K562 (cell line): Measurements from ENCODE around the gene RGS5. TPM values are rescaled to one million over a fixed set of nuclear protein-coding genes. Genes with fewer than 3 reads are reported as not detected.

Experiments
- ATAC-seq: fragments of 200-7000 bp; cut with Tn5 transposase; 3 replicates; pipeline ENCODE4 v1.9.1; 2020; ENCODE audit warnings: moderate library complexity
- BruUV-seq: library from RNA; stranded (reverse); fragments of 400-500 nt; replicated peaks from 2 replicates; lab custom pipeline; 2021; lab: Mats Ljungman, UMichigan
- CTCF ChIA-PET: fragments of 300-600 bp; formaldehyde crosslinking; extraction: SDS; loops from one replicate; lab custom pipeline; 2021; ENCODE audit warnings: low intra/inter-chr PET ratio; lab: Yijun Ruan, JAX
- POLR2A ChIA-PET: fragments of 300-600, 350-650 bp; sonication (Branson Sonifier 250); formaldehyde crosslinking; extraction: SDS; loops from one replicate; lab custom pipeline; 2021; ENCODE audit warnings: antibody characterized with exemption, inconsistent platforms; lab: Yijun Ruan, JAX
- DNase-seq, 4 experiments: peaks; one replicate each; pipeline versions ENCODE4 v3.0.0 to v3.0.0-alpha.2; 2011 to 2018; ENCODE audit warnings: low spot score in 3 of 4, mixed read lengths in 3 of 4; ENCODE audit errors: extremely low read depth in 1 of 4
- FAIRE-seq: peaks from 2 replicates; lab custom pipeline; 2011; peaks lifted over from hg19 to GRCh38; lab: Jason Lieb, UNC
- H2AFZ ChIP-seq: 2 replicates; pipeline ENCODE4 v1.6.0; 2011; ENCODE audit warnings: low read depth, low read length, control low read depth, inconsistent platforms
- H3K27ac ChIP-seq: fragments of 200-600 bp; 3 replicates; pipeline ENCODE4 v1.8.0; 2011; ENCODE audit warnings: low read depth, mild to moderate bottlenecking, control low read depth, inconsistent platforms, low read length, moderate library complexity, mixed read lengths; ENCODE audit errors: extremely low read depth
- H3K27me3 ChIP-seq, 2 experiments: fragments of 300-600 bp in 1 of 2; 2 replicates in 1 of 2; 3 replicates in 1 of 2; pipeline versions ENCODE4 v1.6.0 to v1.8.0; 2011; ENCODE audit warnings: inconsistent platforms in 2 of 2, low read length in 2 of 2, mild to moderate bottlenecking in 1 of 2, mixed read lengths in 1 of 2, moderate library complexity in 1 of 2; ENCODE audit not compliant: control insufficient read depth in 2 of 2, insufficient read depth in 2 of 2
- H3K36me3 ChIP-seq: fragments of 300-600 bp; 3 replicates; pipeline ENCODE4 v1.8.0; 2011; ENCODE audit warnings: mild to moderate bottlenecking, low read length, inconsistent platforms; ENCODE audit not compliant: control insufficient read depth, insufficient read depth
- H3K4me1 ChIP-seq, 2 experiments: fragments of 200-600 bp in 1 of 2; replicated peaks in 1 of 2; 2 replicates in 1 of 2; 3 replicates in 1 of 2; pipeline versions ENCODE4 v1.5.1 to v1.8.0; 2011; ENCODE audit warnings: inconsistent platforms in 2 of 2, low read length in 2 of 2, mild to moderate bottlenecking in 1 of 2, mixed read lengths in 1 of 2, moderate library complexity in 1 of 2; ENCODE audit not compliant: control insufficient read depth in 2 of 2, insufficient read depth in 2 of 2
- H3K4me2 ChIP-seq: 2 replicates; pipeline ENCODE4 v1.6.1; 2011; ENCODE audit warnings: low read length, control low read depth, inconsistent platforms, mixed read lengths; ENCODE audit not compliant: insufficient read depth
- H3K4me3 ChIP-seq: fragments of 200-600 bp; sonication (generic), shearing (Covaris generic); 2 replicates; pipeline ENCODE4 v1.5.1; 2016; ENCODE audit warnings: control low read depth, inconsistent platforms
- H3K79me2 ChIP-seq: fragments of 200-600 bp; 3 replicates; pipeline ENCODE4 v1.8.0; 2011; ENCODE audit warnings: low read length, inconsistent platforms; ENCODE audit not compliant: control insufficient read depth, insufficient read depth
- H3K9ac ChIP-seq, 2 experiments: 2 replicates each; pipeline versions ENCODE4 v1.6.0 to v1.6.1; 2011; ENCODE audit warnings: low read depth in 2 of 2, low read length in 2 of 2, control low read depth in 1 of 2, inconsistent platforms in 1 of 2, mild to moderate bottlenecking in 1 of 2, mixed read lengths in 1 of 2; ENCODE audit not compliant: insufficient read depth in 1 of 2
- H3K9me1 ChIP-seq: one replicate; pipeline ENCODE4 v1.6.0; 2011; ENCODE audit warnings: inconsistent platforms, mild to moderate bottlenecking, low read length, moderate library complexity; ENCODE audit not compliant: control insufficient read depth, insufficient read depth
- H3K9me3 ChIP-seq: replicated peaks from 2 replicates; pipeline ENCODE4 v1.5.1; 2011; ENCODE audit warnings: low read depth, low read length, inconsistent platforms; ENCODE audit not compliant: control insufficient read depth, insufficient read depth
- H4K20me1 ChIP-seq: replicated peaks from 2 replicates; pipeline ENCODE4 v1.6.1; 2011; ENCODE audit warnings: low read length, inconsistent platforms, mixed read lengths; ENCODE audit not compliant: control insufficient read depth, insufficient read depth
- CSDE1 ChIP-seq, 2 experiments: fragments of 450-650 bp; IDR thresholded peaks; 2 replicates each; pipeline ENCODE4 v1.6.1; 2016; ENCODE audit warnings: mild to moderate bottlenecking in 1 of 2
- PCBP2 ChIP-seq: fragments of 200-400 bp; formaldehyde crosslinking; IDR thresholded peaks from 2 replicates; pipeline ENCODE4 v1.6.1; 2018; ENCODE audit warnings: low read length, low read depth, mild to moderate bottlenecking, moderate library complexity; ENCODE audit not compliant: poor library complexity, severe bottlenecking
- PHF8 ChIP-seq: fragments of 200-600 bp; sonication (generic); IDR thresholded peaks from 2 replicates; pipeline ENCODE4 v1.6.1; 2012; ENCODE audit warnings: mixed run types, mild to moderate bottlenecking, inconsistent platforms, low read length, moderate library complexity, borderline replicate concordance
- SMAD1 ChIP-seq: fragments of 150-350 bp; IDR thresholded peaks from 2 replicates; pipeline ENCODE4 v1.6.1; 2014; ENCODE audit warnings: low read length, low read depth; ENCODE audit not compliant: partially characterized antibody
- THAP12 ChIP-seq: fragments of 250-450 bp; sonication (Bioruptor Pico); IDR thresholded peaks from 2 replicates; pipeline ENCODE4 v1.9.0; 2021; ENCODE audit warnings: mild to moderate bottlenecking, inconsistent platforms
- YY1 ChIP-seq, 3 experiments: IDR thresholded peaks; 2 replicates each; pipeline ENCODE4 v1.6.1; 2011; ENCODE audit warnings: low read length in 2 of 3, mild to moderate bottlenecking in 2 of 3, moderate library complexity in 2 of 3, borderline replicate concordance in 1 of 3, control low read depth in 1 of 3, low read depth in 1 of 3; ENCODE audit not compliant: insufficient read depth in 3 of 3, insufficient replicate concordance in 2 of 3, control insufficient read depth in 1 of 3, insufficient read length in 1 of 3; ENCODE audit errors: extremely low read depth in 1 of 3
- ZBTB7A ChIP-seq: IDR thresholded peaks from 2 replicates; pipeline ENCODE4 v1.6.1; 2011; ENCODE audit warnings: low read depth, mild to moderate bottlenecking, low read length, moderate library complexity, borderline replicate concordance; ENCODE audit not compliant: control insufficient read depth
- ZNF197 ChIP-seq: fragments of 200-800 bp; sonication (Bioruptor generic); IDR thresholded peaks from 2 replicates; pipeline ENCODE4 v1.6.1; 2016; ENCODE audit warnings: low read depth, missing genetic modification characterization, missing compliant biosample characterization
- ZNF778 ChIP-seq: fragments of 450-650 bp; formaldehyde crosslinking; IDR thresholded peaks from 2 replicates; pipeline ENCODE4 v1.4.0; 2020; ENCODE audit warnings: mild to moderate bottlenecking, moderate library complexity
- WGBS: fragments of 100-300 bp; shearing (Covaris generic); methylation state at CpG from one replicate; pipeline ENCODE4 v1.1.6; 2016; ENCODE audit warnings: low coverage, mixed read lengths; ENCODE audit not compliant: insufficient coverage; ENCODE audit errors: missing lambda C conversion rate; 5-methylcytosine and 5-hydroxymethylcytosine counted together
- in situ Hi-C: fragments of 300-500 bp; cut with MboI; formaldehyde crosslinking; loops from 4 replicates; pipeline ENCODE4 v1.15.0; 2018; ENCODE audit warnings: inconsistent platforms, mixed read lengths
- intact Hi-C: fragments of 100-400 bp; cut with micrococcal nuclease; formaldehyde crosslinking; loops from 2 replicates; pipeline ENCODE4 v1.14.2; 2022
- polyA plus RNA-seq, 8 experiments: library from polyadenylated mRNA; depleted of rRNA in 4 of 8; stranded (reverse) in 5 of 8; unstranded in 3 of 8; fragments of >200 nt; fragmentation: Nextera tagmentation in 2 of 8; fragmentation: Illumina TruSeq in 1 of 8; extraction: Ambion mirVana in 2 of 8; extraction: Trizol in 1 of 8; gene quantifications; 2 replicates each; pipeline versions ENCODE4 v1.2.1 to v1.2.3, GENCODE V29; 2011 to 2014; ENCODE audit warnings: inconsistent platforms in 1 of 8, missing spikeins in 1 of 8
- total RNA-seq, 7 experiments: library from RNA; depleted of rRNA in 6 of 7; stranded (reverse); fragments of >200 nt in 6 of 7; fragmentation: Illumina TruSeq in 2 of 7; extraction: Trizol in 2 of 7; gene quantifications; 2 replicates each; pipeline versions ENCODE4 v1.2.1 to v1.2.3, GENCODE V29; 2011 to 2021; ENCODE audit warnings: low replicate concordance in 1 of 7

Gene RGS5
- total and polyA plus RNA-seq, 9 of the 15 experiments (the other 6 are each of a cell fraction or from before 2014, with no cell fraction given): 0.71 to 5.3 (median 2.4) TPM

GRCh38 chr1:163120372-163120771 is 82.3 kb downstream of the RGS5 start:
- intact Hi-C loops: no loop called here
- Histone ChIP-seq H3K4me2 (no peak overlapping the region), H3K79me2 (no peaks in the 10 kb centered on the region), H2AFZ (no peak overlapping the region), H3K27ac (no peak overlapping the region), H3K9me1 (no peaks in the 10 kb centered on the region), H3K9me3 (no peaks in the 10 kb centered on the region), H4K20me1 (no peaks in the 10 kb centered on the region), H3K4me1 (no peaks in the 10 kb centered on the region), H3K9ac (no peak overlapping the region), H3K27me3 (no peaks in the 10 kb centered on the region), H3K4me3 (no peak overlapping the region), H3K36me3 (no peaks in the 10 kb centered on the region)
- DNase-seq: no peak
- no peak for ATAC-seq
- FAIRE-seq: no peak
- in situ Hi-C loops: no loop called here
- TF ChIP-seq PHF8 (no peak), CSDE1 (IDR thresholded peaks at IDR 0.05) (no peak), SMAD1 (no peak), ZNF778 (CRISPR knock-in tag) (no peak), PCBP2 (no peak), THAP12 (CRISPR knock-in tag) (no peak), YY1 (IDR thresholded peaks at IDR 0.05; ENCODE audit: borderline replicate concordance in 1 of 3, control insufficient read depth in 1 of 3, extremely low read depth in 1 of 3, insufficient read depth in 3 of 3, insufficient read length in 1 of 3, insufficient replicate concordance in 2 of 3, low read depth in 1 of 3, low read length in 2 of 3) (no peak), ZBTB7A (no peak), ZNF197 (no peak)
- POLR2A ChIA-PET: interaction anchor here (1.3 kb wide), 1 partner anchor 13 kb away, joined by 4 read pairs; no protein-coding TSS in a partner anchor
- no TSS peak for BruUV-seq
- WGBS: 0% methylated on average over 1 of the region's 1 CpG
- CTCF ChIA-PET: no interaction called here
